Naive thymus-derived CD4-positive, alpha-beta T cell (primary cell): Measurements from ENCODE around the gene CD6. TPM values are rescaled to one million over a fixed set of nuclear protein-coding genes. Genes with fewer than 3 reads are reported as not detected.

Source experiments
- ATAC-seq: fragments of 150-1000 bp; cut with Tn5 transposase; 2 replicates; pipeline ENCODE4 v1.10.0; 2021; ENCODE audit warnings: mild to moderate bottlenecking, moderate library complexity
- CTCF ChIA-PET: fragments of 350-600 bp; sonication (Branson Sonifier 250); formaldehyde crosslinking; loops from one replicate; lab custom pipeline; 2021; ENCODE audit warnings: antibody characterized with exemption; lab: Charles Lee
- POLR2A ChIA-PET: fragments of 350-600 bp; sonication (Branson Sonifier 250); formaldehyde crosslinking; loops from one replicate; lab custom pipeline; 2021; ENCODE audit warnings: antibody characterized with exemption, inconsistent platforms; lab: Charles Lee
- DNase-seq, 9 donors: peaks; one replicate each; pipeline versions ENCODE4 v3.0.0 to v3.0.0-alpha.2; 2020 to 2022; ENCODE audit warnings: mixed read lengths in 1 of 9
- H3K27ac ChIP-seq: one replicate; pipeline ENCODE4 v1.7.0; 2013; ENCODE audit warnings: mild to moderate bottlenecking, low read depth, low read length, moderate library complexity
- H3K27me3 ChIP-seq, 2 donors: one replicate each; pipeline ENCODE4 v1.7.0; 2013; ENCODE audit warnings: low read length in 2 of 2, mild to moderate bottlenecking in 2 of 2, moderate library complexity in 2 of 2; ENCODE audit not compliant: control insufficient read depth in 2 of 2, insufficient read depth in 2 of 2
- H3K36me3 ChIP-seq, 3 experiments: 1 replicate in 2 of 3; 2 replicates in 1 of 3; pipeline ENCODE4 v1.7.0; 2013; ENCODE audit warnings: low read length in 3 of 3, mild to moderate bottlenecking in 3 of 3, moderate library complexity in 1 of 3; ENCODE audit not compliant: insufficient read depth in 3 of 3, control insufficient read depth in 2 of 3
- H3K4me1 ChIP-seq, 2 donors: one replicate each; pipeline ENCODE4 v1.7.0; 2013; ENCODE audit warnings: low read length in 2 of 2, mild to moderate bottlenecking in 2 of 2, moderate library complexity in 1 of 2; ENCODE audit not compliant: control insufficient read depth in 2 of 2, insufficient read depth in 2 of 2
- H3K4me3 ChIP-seq: 2 replicates; pipeline ENCODE4 v1.7.0; 2013; ENCODE audit warnings: mild to moderate bottlenecking, low read length
- H3K9me3 ChIP-seq, 3 experiments: 1 replicate in 2 of 3; 2 replicates in 1 of 3; pipeline ENCODE4 v1.7.0; 2013; ENCODE audit warnings: low read length in 3 of 3; ENCODE audit not compliant: control insufficient read depth in 2 of 3
- H3K27ac Mint-ChIP-seq, 9 donors: one replicate each; pipeline ENCODE4 v1.8.0; 2020 to 2022; ENCODE audit warnings: mixed read lengths in 9 of 9, mild to moderate bottlenecking in 8 of 9, moderate library complexity in 5 of 9, inconsistent platforms in 2 of 9
- H3K27me3 Mint-ChIP-seq, 5 donors: one replicate each; pipeline ENCODE4 v1.8.0; 2021 to 2022; ENCODE audit warnings: mixed read lengths in 5 of 5, mild to moderate bottlenecking in 1 of 5
- H3K36me3 Mint-ChIP-seq, 5 donors: one replicate each; pipeline ENCODE4 v1.8.0; 2020 to 2022; ENCODE audit warnings: mixed read lengths in 5 of 5, mild to moderate bottlenecking in 3 of 5, inconsistent platforms in 1 of 5
- H3K4me1 Mint-ChIP-seq, 7 donors: one replicate each; pipeline ENCODE4 v1.8.0; 2020 to 2022; ENCODE audit warnings: mixed read lengths in 7 of 7, mild to moderate bottlenecking in 3 of 7, inconsistent platforms in 1 of 7
- H3K4me3 Mint-ChIP-seq, 10 donors: one replicate each; pipeline ENCODE4 v1.8.0; 2020 to 2022; ENCODE audit warnings: mild to moderate bottlenecking in 10 of 10, mixed read lengths in 10 of 10, moderate library complexity in 6 of 10, inconsistent platforms in 2 of 10
- H3K9me3 Mint-ChIP-seq, 11 donors: one replicate each; pipeline ENCODE4 v1.8.0; 2020 to 2022; ENCODE audit warnings: mixed read lengths in 11 of 11, mild to moderate bottlenecking in 4 of 11, inconsistent platforms in 1 of 11, moderate library complexity in 1 of 11
- intact Hi-C, 2 donors: fragments of 100-400 bp; cut with micrococcal nuclease; formaldehyde crosslinking; loops; one replicate each; pipeline ENCODE4 v1.15.1; 2023
- polyA plus RNA-seq, 2 donors: library from polyadenylated mRNA; unstranded; fragments of 300-500 nt; fragmentation: Illumina TruSeq; gene quantifications; one replicate each; pipeline ENCODE4 v1.2.3, GENCODE V29; 2021
- total RNA-seq, 6 experiments: library from RNA in 5 of 6; stranded (reverse) in 5 of 6; gene quantifications; 1 replicate in 5 of 6; 2 replicates in 1 of 6; pipeline ENCODE4 v1.2.3 and lab custom pipeline; 2021 to 2026

The CD6 gene
- total and polyA plus RNA-seq, 7 experiments from 2014 or later, result 195 to 653 (median 416) TPM

GRCh38 chr11:60937144-60937527 lies 34.3 kb upstream of the CD6 start:
- intact Hi-C loops, result no loop called here
- DNase-seq, result no peak
- peaks cover 0 to 14% (median 0%) of the 10 kb centered on the region in 7 donors for H3K4me1 Mint-ChIP-seq
- Histone ChIP-seq H3K27me3 (no peaks in the 10 kb centered on the region), H3K4me3 (no peak overlapping the region), H3K36me3 (peaks cover 0 to 18% (median 0%) of the 10 kb centered on the region in 3 experiments), H3K27ac (no peak overlapping the region), H3K4me1 (no peaks in the 10 kb centered on the region), H3K9me3 (no peaks in the 10 kb centered on the region)
- H3K27ac Mint-ChIP-seq, result peak overlapping the region in 1 of 9 donors; percentile 67
- no peak overlapping the region for H3K4me3 Mint-ChIP-seq
- ATAC-seq, result no peak
- H3K36me3 Mint-ChIP-seq, result peaks cover 0 to 22% (median 0%) of the 10 kb centered on the region in 5 donors
- CTCF ChIA-PET, result no interaction called here
- no peaks in the 10 kb centered on the region for H3K9me3 Mint-ChIP-seq
- no peaks in the 10 kb centered on the region for H3K27me3 Mint-ChIP-seq
- POLR2A ChIA-PET, result no interaction called here

DNA sequence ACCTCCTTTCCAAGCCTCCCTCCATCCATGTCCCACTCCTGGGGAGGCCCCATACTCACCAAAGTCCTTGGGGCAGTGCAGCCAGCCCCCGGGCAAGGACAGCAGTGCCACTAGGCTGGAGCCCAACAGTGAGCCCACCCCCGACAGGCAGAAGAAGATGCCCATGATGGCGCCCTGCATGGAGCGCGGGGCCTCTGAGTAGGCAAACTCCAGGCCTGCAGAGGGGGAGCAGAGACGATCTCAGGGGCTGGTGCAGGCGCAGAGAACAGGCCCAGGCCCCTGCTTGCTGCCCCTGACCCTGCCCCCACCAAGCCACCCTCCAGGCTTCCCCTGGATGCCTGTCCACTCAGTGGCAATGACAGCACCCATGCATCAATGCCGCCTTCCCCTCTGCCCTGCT lies 33.7 kb upstream of the CD6 start:
- intact Hi-C loops, result no loop called here
- H3K27ac Mint-ChIP-seq, result no peak overlapping the region

GRCh38 chr11:60938500-60938899 lies 33.0 kb upstream of the CD6 start:
- ChIA-PET POLR2A (no interaction called here), CTCF (no interaction called here)
- no peak for DNase-seq
- no peaks in the 10 kb centered on the region for H3K27me3 Mint-ChIP-seq
- intact Hi-C loops, result no loop called here
- Histone ChIP-seq H3K4me1 (no peaks in the 10 kb centered on the region), H3K36me3 (peaks cover 0 to 27% (median 0%) of the 10 kb centered on the region in 3 experiments), H3K27ac (no peak overlapping the region), H3K9me3 (no peaks in the 10 kb centered on the region), H3K4me3 (no peak overlapping the region), H3K27me3 (no peaks in the 10 kb centered on the region)
- ATAC-seq, result no peak
- no peaks in the 10 kb centered on the region for H3K9me3 Mint-ChIP-seq
- H3K4me3 Mint-ChIP-seq, result no peak overlapping the region
- peaks cover 0 to 27% (median 0%) of the 10 kb centered on the region in 5 donors for H3K36me3 Mint-ChIP-seq
- peaks cover 0 to 14% (median 0%) of the 10 kb centered on the region in 7 donors for H3K4me1 Mint-ChIP-seq
- no peak overlapping the region for H3K27ac Mint-ChIP-seq

More for the DNA sequence above, 33.7 kb upstream of the CD6 start:
- Histone ChIP-seq H3K36me3 (peaks cover 0 to 20% (median 0%) of the 10 kb centered on the region in 3 experiments), H3K27me3 (no peaks in the 10 kb centered on the region), H3K4me1 (no peaks in the 10 kb centered on the region), H3K9me3 (no peaks in the 10 kb centered on the region), H3K4me3 (no peak overlapping the region), H3K27ac (no peak overlapping the region)
- CTCF ChIA-PET, result no interaction called here
- POLR2A ChIA-PET, result no interaction called here
- H3K9me3 Mint-ChIP-seq, result no peaks in the 10 kb centered on the region
- H3K4me1 Mint-ChIP-seq, result peaks cover 0 to 14% (median 0%) of the 10 kb centered on the region in 7 donors
- no peaks in the 10 kb centered on the region for H3K27me3 Mint-ChIP-seq
- ATAC-seq (no peak), DNase-seq (no peak)
- peaks cover 0 to 22% (median 0%) of the 10 kb centered on the region in 5 donors for H3K36me3 Mint-ChIP-seq
- H3K4me3 Mint-ChIP-seq, result no peak overlapping the region

- ATAC-seq (no peak), DNase-seq (no peak)
- H3K36me3 Mint-ChIP-seq, result peaks cover 0 to 32% (median 4%) of the 10 kb centered on the region in 5 donors
- H3K27me3 ChIP-seq, result no peaks in the 10 kb centered on the region
- ChIA-PET CTCF (no interaction called here), POLR2A (no interaction called here)
- no peak overlapping the region for H3K4me3 Mint-ChIP-seq
- no peak overlapping the region for H3K27ac Mint-ChIP-seq
- H3K4me1 ChIP-seq, result no peaks in the 10 kb centered on the region
- peaks cover 0 to 3% (median 0%) of the 10 kb centered on the region in 5 donors for H3K27me3 Mint-ChIP-seq
- H3K4me1 Mint-ChIP-seq, result peaks cover 0 to 14% (median 0%) of the 10 kb centered on the region in 7 donors
- no peaks in the 10 kb centered on the region for H3K9me3 Mint-ChIP-seq
- peaks cover 0 to 28% (median 0%) of the 10 kb centered on the region in 3 experiments for H3K36me3 ChIP-seq
- no peak overlapping the region for H3K4me3 ChIP-seq
- H3K9me3 ChIP-seq, result no peaks in the 10 kb centered on the region
- H3K27ac ChIP-seq, result no peak overlapping the region
- intact Hi-C loops, result no loop called here
These were observed 32.2 kb upstream of the CD6 start for GRCh38 chr11:60939301-60939700.

- POLR2A ChIA-PET, result interaction anchor here (0.6 to 0.7 kb wide), 2 partner anchors 10 to 214 kb away, joined by 3 to 4 read pairs; no protein-coding TSS in a partner anchor
- H3K27me3 ChIP-seq, result no peaks in the 10 kb centered on the region
- H3K36me3 Mint-ChIP-seq, result peaks cover 0 to 34% (median 4%) of the 10 kb centered on the region in 5 donors
- no peak overlapping the region for H3K27ac ChIP-seq
- no peaks in the 10 kb centered on the region for H3K9me3 ChIP-seq
- H3K9me3 Mint-ChIP-seq, result no peaks in the 10 kb centered on the region
- peaks cover 0 to 28% (median 0%) of the 10 kb centered on the region in 3 experiments for H3K36me3 ChIP-seq
- no peak for ATAC-seq
- no peak overlapping the region for H3K4me3 ChIP-seq
- no peaks in the 10 kb centered on the region for H3K4me1 ChIP-seq
- DNase-seq, result no peak
- CTCF ChIA-PET, result no interaction called here
- H3K4me3 Mint-ChIP-seq, result no peak overlapping the region
- H3K4me1 Mint-ChIP-seq, result peaks cover 0 to 14% (median 0%) of the 10 kb centered on the region in 7 donors
- peak overlapping the region in 1 of 9 donors; percentile 3 for H3K27ac Mint-ChIP-seq
- intact Hi-C loops, result no loop called here
- peaks cover 0 to 3% (median 0%) of the 10 kb centered on the region in 5 donors for H3K27me3 Mint-ChIP-seq
These were observed 31.6 kb upstream of the CD6 start for GRCh38 chr11:60939855-60940254.

DNA sequence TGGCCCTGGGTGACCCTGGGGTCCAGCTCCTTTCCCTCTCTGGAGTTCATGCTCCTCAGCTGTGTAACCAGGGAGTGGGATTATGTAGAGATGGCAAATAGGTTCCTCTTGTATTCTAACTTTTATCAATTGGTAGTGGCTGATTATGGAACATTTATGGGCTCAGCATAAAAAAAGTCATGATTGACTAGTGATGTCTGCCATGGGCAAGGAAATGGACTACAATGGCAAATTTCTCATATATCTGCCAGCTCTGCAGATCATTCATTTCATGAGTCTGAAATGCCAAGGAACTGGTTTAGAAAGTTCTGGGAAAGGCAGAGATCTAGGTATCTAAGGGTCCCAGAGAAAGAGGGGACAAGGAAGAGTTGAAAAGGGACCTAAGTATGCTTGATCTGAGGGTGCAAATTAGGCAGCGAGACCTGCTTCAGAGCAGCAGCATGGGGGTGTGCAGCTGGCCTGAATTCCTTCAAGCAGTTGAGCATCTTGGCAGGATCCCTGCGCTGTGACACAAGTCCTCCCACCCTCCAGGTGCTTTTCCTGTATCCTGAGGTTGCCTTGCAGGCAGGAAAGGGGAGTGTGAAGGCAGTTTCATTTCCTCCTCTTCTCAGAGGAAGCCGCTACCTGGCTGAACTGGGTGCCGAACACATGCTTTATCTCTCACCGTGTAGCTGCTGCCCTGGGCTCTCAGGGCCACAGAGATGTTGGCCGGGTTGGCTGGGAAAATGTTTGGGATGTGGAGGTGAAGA lies 29.9 kb upstream of the CD6 start:
- no peak overlapping the region for H3K27ac ChIP-seq

More for the DNA sequence above, 29.9 kb upstream of the CD6 start:
- POLR2A ChIA-PET, result interaction anchor here (1.2 to 1.5 kb wide), 2 partner anchors 9 to 23 kb away, joined by 3 read pairs; no protein-coding TSS in a partner anchor
- intact Hi-C loops, result no loop called here
- Mint-ChIP-seq H3K36me3 (peaks cover 0 to 48% (median 4%) of the 10 kb centered on the region in 5 donors), H3K27me3 (peaks cover 0 to 3% (median 0%) of the 10 kb centered on the region in 5 donors), H3K9me3 (no peaks in the 10 kb centered on the region), H3K27ac (peak overlapping the region in 1 of 9 donors; percentile 78), H3K4me3 (no peak overlapping the region), H3K4me1 (peaks cover 0 to 14% (median 0%) of the 10 kb centered on the region in 7 donors)
- Histone ChIP-seq H3K9me3 (no peaks in the 10 kb centered on the region), H3K4me1 (no peaks in the 10 kb centered on the region), H3K36me3 (peaks cover 0 to 28% (median 2%) of the 10 kb centered on the region in 3 experiments), H3K27me3 (no peaks in the 10 kb centered on the region), H3K4me3 (no peak overlapping the region)
- ATAC-seq (no peak), DNase-seq (no peak)
- CTCF ChIA-PET, result interaction anchor here (1.4 kb wide), 1 partner anchor 245 kb away, joined by 3 read pairs; no protein-coding TSS in a partner anchor
